DMS114 treated with DMSO at 0.1 percent for 48 hours (cell line): Measurements from ENCODE around the gene C9orf153.
"Not testable (repeated sequence)": the region's sequence is repeated elsewhere in the genome, so short reads cannot be mapped to it uniquely, and the experiment has no call there.

Experiments
- DNase-seq: peaks from one replicate; lab custom pipeline; 2025; ENCODE audit not compliant: unreplicated experiment; lab: John Stamatoyannopoulos, UW

C9orf153 gene

DNA sequence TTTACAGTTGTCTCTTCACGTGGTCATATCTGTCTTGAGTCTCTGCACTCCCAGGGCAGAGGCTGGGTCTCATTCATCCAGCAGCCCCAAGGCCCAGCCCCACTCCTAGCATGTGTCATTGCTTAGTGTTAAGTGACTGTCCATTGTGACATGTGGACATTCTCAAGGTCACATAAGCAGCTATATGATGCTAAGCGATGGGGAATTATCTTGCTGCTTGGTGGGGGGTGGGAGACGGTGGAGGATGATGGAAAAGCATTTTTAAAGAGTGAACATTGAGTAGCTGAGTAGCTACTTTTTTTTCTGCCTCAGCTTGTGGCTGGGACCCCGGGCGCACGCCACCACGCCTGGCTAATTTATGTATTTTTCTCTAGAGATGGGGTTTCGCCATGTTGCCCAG is at the start of gene C9orf153:
TSS of gene C9orf153 (minus strand) at position 101 of the 400 bp plus-strand sequence. CDS start 30,054 bp downstream, outside the sequence.
- no peak for DNase-seq

DNA sequence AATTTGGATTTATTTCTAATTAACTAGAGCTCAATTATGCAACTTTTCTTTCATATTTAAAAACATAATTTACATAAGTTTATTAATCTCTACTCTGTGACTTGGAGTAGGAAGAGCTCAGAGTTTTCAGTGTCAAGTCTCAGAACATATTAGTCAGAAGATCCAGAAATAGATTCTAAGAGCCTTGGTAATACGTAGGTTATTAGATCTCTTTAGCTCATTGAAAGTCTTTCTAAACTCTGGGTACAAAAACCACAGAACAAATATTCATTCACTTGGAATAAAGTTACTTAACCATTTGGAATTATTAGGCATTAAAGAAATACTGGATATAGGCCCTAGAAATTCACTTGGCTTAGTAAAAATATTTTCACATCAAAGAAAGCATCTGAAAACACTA is 49.2 kb upstream of the C9orf153 start:
- DNase-seq, result no peak

DNA sequence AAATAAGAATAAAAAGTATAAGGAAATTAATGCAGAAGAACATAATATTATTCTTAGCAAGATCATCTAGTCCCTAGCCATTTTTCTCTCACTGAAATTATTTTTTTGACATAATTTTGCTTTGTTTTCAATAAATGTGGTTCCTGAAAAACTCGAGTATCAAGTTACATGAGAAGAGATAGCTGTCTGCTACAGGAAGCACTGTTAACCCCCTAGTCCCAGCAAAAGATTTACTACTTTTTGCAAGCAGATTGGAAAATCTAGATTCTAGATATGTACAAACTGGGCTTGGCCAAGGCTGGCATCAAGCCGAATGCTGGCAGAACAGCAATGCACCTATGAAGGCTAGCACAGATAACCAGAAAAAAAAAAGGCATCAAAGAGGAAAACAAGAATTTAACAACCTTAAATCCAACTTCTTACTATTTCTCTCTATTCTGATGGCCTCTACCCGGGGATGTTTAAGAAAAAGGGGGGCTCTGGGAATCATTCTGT is 44.8 kb upstream of the C9orf153 start:
- DNase-seq, result no peak

DNA sequence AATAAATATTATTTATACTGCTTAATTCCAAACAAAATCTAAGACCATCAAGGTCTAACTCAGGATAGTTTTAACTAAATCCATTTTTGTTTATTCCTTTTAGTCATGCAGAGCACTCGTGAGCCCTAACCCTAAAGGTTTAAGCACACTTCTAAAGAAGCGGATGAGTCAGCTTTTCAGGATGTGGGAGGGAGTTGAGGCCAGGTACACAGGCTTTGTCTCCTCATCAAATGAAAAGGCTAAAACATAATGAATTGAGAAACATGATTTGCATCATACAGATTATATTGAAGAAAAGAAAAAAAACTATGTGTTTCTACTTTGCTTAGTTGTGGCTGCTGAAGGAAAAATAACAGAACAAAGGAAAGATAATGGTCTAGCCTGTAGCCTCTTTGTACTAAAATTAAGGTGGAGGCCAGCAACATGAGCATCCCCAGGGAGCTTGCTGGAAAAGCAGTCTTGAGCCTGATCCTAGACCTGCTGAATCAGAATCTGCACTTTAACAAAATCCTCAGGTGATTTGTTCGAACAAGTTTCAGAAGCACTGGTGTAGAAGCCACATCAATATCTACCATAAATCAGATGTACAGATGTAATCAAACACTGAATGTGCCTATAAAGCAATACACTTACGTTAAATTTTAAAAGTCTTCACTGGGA is 44.0 kb upstream of the C9orf153 start:
- no peak for DNase-seq

GRCh38 chr9:86301686-86302085 is 42.2 kb upstream of the C9orf153 start:
- DNase-seq, result no peak

DNA sequence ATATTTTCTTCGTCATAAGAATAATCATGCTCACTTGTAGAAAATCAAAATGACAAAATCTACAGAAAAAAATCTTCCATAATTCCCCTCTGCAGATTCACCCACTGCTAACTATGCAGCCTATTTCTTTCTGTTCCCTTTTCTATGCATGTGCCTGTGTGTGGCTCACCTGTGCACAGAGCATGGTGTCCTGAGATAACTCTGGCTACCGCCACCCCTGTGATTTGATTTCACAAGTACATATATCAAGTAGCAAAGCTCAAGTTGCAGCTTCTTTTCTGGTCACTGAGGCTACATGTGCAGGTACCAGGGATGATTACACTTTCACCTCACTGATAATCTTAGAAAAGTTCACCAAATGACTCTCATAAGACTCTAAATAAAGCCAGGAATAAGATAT is 41.2 kb upstream of the C9orf153 start:
- DNase-seq, result no peak

DNA sequence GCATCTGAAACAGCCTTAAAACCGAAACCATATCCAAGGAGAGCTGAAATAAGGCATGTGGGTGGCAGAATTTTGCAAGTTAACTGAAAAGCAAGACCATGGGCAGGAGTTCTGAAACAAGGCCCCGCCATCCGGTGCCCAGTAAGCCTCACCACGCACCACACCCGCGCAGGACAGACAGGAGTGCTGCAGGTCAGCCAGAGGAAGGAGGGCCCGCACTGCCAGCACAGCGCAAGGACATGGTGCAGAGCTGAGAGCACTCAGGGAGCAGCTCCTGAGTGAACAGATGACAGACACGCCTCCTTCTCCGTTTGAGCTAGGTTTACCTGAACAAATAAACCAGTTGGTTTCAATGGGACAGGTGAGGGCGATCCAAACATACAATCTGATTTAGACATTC is 39.4 kb upstream of the C9orf153 start:
- DNase-seq, result no peak

- not testable (repeated sequence) for DNase-seq
Measured at GRCh38 chr9:86290341-86290740, 30.9 kb upstream of the C9orf153 start.

DNA sequence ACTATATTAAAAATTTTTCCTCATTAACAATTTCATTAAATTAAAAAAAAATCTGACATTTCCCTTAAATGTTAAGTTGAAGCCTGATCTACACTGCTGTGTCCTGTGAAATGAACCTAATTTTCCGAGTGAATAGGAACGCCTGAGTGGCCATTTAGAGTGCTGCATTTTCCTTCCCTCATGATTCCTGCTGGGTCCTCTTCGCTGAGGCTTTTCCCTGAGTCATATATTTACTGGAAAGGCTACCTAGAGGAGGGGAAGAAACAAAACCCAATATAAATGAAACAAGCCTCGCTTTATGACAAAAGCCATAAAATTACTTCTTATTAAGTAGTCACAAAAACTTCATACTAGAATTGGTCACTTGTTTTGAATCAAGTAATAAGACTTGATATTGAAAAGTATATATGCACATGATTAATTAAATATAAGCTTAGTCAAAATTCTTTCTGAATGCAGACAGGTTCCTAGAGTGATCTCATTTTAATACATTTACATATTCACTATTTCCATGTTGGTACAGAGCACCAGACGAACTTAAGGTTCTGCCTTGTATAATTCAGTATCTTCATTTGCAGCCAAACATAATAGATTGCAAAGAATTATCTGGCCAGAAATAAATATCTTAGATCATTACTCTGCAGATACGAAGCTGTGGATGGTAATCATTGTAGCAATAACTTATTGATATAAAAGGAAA is 29.2 kb upstream of the C9orf153 start:
- no peak for DNase-seq

GRCh38 chr9:86287013-86287412 is 27.6 kb upstream of the C9orf153 start:
- DNase-seq, result no peak

- DNase-seq, result no peak
Measured at GRCh38 chr9:86286278-86286677, 26.8 kb upstream of the C9orf153 start.

GRCh38 chr9:86285261-86285660 is 25.8 kb upstream of the C9orf153 start:
- no peak for DNase-seq

- no peak for DNase-seq
Measured at GRCh38 chr9:86282979-86283535, 23.6 kb upstream of the C9orf153 start.

GRCh38 chr9:86282077-86282978 is 22.9 kb upstream of the C9orf153 start, which contains the start of gene ISCA1:
TSS of gene ISCA1 (minus strand) at chr9:86282538. CDS start at chr9:86282458, 80 bp downstream.
- DNase-seq, result peak; percentile 51

- no peak for DNase-seq
Measured at GRCh38 chr9:86281593-86282076, 22.2 kb upstream of the C9orf153 start.

DNA sequence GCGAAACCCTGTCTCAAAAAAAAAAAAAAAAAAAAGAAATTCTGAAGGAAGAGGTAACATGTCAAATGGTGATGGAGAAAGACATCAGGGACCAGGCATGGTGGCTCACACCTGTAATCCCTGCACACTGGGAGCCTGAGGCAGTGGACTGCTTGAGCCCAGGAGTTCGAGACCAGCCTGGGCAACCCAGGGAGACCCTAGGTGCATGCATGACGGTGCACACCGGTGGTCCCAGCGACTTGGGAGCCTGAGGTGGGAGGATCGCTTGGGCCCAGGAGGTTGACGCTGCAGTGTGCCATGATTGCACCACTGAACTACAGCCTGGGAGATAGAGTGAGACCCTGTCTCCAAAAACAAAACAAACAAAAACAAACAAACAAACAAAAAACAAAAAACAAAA is 21.1 kb upstream of the C9orf153 start:
- no peak for DNase-seq

DNA sequence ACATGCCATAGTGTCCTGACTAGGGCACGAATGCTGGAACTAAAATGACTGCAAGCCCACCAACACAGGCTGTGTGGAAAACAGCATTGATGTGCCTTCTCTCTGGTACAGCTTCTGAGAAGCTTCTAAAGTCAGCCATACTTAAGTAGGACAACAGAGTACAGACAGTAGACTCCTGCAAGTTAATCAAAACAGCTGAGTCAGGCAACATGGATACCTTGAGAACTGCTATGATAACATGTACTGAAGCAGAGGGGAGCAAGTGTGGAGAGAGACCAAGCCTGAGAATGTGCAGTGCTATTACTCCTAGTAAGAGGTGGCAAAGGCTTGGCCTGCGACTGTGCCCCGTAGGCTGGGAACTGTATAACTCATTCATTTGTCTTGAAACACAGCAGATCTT is 20.4 kb upstream of the C9orf153 start:
- DNase-seq, result no peak

DNA sequence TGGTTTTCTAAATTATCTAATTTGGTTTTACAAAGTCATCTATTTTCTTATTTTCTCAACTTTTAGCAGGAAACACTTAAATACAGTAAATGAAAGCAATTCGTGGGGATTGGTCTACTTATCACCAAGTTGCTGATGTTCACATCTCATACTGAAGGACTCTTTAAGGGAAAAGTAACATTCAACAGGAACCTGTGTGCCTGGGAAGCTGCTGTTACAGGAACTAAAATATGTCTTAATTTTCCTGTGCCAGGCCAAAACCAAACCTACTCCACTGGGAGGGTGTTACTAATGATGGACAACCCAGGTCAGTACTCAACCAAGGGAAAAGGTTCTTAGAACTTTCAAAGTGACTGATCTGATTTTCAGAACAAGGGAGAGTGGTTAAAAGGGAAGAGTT is 17.6 kb upstream of the C9orf153 start:
- no peak for DNase-seq

- no peak for DNase-seq
Measured at GRCh38 chr9:86275962-86276361, 16.5 kb upstream of the C9orf153 start.

- DNase-seq, result no peak
Measured at GRCh38 chr9:86274821-86275643, 15.6 kb upstream of the C9orf153 start.
